AG09309 (cell line): ENCODE results near the gene TPRN.

Experiments used
- DNase-seq: peaks from one replicate; pipeline ENCODE4 v3.0.0-alpha.2; 2010; ENCODE audit warnings: low read depth
- H3K4me3 ChIP-seq: 2 replicates; pipeline ENCODE4 v1.5.1; 2011; ENCODE audit warnings: mild to moderate bottlenecking, low read depth, low read length, moderate library complexity; ENCODE audit not compliant: control insufficient read depth
- TF ChIP-seq, protein P1 (sequence below): IDR thresholded peaks from 2 replicates; pipeline ENCODE4 v1.5.1; 2011; ENCODE audit warnings: mild to moderate bottlenecking, low read depth, low read length, inconsistent platforms; ENCODE audit not compliant: insufficient read depth, control insufficient read depth; ENCODE audit errors: missing control alignments

Gene TPRN

DNA sequence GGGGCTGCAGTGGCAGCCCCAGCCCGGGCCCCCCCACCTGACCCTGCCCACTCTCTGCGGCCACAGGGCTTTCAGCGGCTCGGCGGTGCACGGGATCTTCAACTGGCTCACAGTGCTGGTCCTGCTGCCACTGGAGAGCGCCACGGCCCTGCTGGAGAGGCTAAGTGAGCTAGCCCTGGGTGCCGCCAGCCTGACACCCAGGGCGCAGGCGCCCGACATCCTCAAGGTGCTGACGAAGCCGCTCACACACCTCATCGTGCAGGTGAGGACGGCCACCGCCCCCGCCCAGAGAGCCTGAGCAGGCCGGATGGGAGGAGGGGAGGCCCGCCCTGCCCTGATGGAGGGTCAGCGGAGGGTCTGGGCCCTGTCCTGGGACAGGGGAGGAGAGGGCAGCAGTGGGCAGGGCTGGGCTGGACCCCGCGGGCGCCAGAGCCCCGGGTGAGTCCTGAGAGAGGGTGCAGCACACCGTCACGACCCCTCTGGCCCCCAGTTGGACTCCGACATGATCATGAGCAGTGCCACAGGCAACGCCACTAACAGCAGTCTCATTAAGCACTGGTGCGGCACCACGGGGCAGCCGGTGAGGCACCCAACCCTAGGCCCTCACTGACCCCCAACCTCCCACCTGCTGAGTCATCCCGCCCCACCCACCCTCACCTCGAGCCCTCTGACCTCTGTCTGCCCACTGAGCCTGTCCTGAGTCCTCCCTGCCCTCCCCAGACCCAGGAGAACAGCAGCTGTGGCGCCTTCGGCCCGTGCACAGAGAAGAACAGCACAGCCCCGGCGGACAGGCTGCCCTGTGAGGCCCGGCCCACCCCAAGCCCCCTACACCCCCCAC, 32.8 kb upstream of the TPRN start:
- no peak for DNase-seq
- TF ChIP-seq, protein P1, sequence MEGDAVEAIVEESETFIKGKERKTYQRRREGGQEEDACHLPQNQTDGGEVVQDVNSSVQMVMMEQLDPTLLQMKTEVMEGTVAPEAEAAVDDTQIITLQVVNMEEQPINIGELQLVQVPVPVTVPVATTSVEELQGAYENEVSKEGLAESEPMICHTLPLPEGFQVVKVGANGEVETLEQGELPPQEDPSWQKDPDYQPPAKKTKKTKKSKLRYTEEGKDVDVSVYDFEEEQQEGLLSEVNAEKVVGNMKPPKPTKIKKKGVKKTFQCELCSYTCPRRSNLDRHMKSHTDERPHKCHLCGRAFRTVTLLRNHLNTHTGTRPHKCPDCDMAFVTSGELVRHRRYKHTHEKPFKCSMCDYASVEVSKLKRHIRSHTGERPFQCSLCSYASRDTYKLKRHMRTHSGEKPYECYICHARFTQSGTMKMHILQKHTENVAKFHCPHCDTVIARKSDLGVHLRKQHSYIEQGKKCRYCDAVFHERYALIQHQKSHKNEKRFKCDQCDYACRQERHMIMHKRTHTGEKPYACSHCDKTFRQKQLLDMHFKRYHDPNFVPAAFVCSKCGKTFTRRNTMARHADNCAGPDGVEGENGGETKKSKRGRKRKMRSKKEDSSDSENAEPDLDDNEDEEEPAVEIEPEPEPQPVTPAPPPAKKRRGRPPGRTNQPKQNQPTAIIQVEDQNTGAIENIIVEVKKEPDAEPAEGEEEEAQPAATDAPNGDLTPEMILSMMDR: no peak
- no peak overlapping the region for H3K4me3 ChIP-seq

DNA sequence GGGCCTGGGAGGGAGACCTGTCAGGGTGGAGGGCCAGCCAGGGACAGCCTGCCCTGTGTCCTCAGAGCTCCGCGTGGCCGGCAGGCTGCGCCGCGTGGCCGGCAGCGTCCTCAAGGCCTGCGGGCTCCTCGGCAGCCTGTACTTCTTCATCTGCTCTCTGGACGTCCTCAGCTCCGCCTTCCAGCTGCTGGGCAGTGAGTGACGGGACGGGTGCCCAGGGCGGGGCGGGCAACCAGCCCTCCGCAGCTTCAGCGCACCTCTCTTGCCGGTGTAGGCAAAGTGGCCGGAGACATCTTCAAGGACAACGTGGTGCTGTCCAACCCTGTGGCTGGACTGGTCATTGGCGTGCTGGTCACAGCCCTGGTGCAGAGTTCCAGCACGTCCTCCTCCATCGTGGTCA, 32.0 kb upstream of the TPRN start:
- DNase-seq: no peak
- no peak overlapping the region for H3K4me3 ChIP-seq
- TF ChIP-seq, protein P1: no peak

DNA sequence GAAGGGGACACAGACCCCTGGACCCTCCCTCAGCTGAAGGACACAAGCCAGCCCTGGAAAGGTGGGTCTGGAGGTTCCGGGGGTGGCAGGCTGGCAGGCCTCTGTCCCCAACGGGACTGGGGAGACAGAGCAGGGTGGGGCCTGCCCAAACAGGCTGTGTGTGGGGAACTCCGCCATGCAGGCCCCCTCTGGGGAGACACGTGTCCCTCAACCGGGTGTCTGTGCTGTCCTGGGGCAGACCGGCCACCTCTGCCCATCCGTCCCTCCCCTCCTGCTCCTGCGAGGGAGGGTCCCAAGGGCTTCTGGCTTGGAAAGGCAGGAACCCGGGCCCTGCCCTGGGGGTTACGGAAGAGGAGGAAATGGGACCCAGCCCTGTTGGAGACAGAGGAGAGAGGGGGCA, 31.6 kb upstream of the TPRN start:
- no peak overlapping the region for H3K4me3 ChIP-seq
- TF ChIP-seq, protein P1: no peak

DNA sequence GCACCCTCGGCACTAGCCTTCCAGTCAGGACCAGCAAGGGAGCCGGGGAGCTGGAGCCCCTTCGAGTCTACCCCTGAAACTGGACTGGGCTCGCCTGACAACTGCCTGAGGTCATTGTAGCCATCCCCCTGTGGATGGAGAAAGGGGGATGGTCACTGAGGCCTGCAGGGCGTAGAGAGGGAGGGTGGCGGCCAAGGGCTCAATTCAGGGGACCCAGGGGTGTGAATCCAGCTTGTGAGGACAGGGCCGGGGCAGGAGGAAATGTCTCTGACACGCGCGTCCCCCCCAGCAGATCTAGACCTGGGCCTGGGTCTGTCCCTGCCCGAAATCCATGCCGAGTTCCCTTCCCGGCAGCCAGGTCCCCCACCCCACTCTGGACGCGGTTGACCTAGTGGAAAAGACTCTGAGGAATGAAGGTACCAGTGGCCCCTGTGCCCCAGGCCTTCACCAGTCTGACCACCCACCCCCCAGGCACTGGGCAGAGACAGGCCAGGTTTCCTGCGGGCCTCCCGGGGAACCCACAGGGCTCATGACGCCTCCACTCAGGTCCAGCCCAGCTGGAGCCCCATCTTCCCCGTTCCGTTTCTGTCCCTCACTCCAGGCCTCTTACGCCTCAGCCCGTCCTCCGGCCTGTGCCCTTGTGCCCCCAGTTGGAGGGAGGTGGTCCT, 31.0 kb upstream of the TPRN start:
- DNase-seq: no peak
- TF ChIP-seq, protein P1: no peak
- no peak overlapping the region for H3K4me3 ChIP-seq

More for the DNA sequence above, 31.6 kb upstream of the TPRN start:
- no peak for DNase-seq

DNA sequence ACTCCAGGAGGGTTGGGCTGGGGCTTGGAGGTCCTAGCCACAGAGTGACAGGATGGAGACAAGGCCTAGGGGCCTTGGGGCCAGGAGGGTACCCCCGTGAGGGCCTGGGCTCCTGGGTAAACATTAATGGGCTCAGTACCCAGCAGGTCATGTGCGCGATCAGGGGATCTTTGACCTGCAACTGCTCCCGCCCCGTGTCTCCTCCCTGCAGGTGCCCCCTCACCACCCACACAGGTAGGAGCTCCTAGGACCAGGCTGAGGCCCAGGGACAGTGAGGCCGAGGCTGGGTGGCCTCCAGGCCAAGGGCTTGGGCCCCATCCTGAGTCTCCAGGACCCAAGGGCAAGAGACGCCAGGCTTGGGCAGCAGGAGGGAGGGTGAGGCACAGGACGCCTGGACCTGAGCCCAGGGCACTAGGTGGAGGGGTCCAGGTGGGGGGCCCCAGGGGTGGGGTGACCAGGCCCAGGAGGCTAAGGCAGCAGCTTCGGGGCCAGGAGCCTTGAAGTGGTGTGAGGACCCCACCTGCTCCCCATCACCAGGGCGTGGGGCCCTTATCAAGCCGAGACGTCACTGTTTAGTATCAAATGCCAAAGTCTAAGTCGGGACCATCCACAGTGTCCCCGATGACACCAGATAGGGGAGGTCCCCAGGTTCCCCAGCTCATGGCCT, 30.3 kb upstream of the TPRN start, which contains the start of gene SLC34A3:
SLC34A3 (plus strand) TSS at position 197 of the 667 bp plus-strand sequence. CDS start 802 bp downstream, outside the sequence.
- no peak for DNase-seq
- TF ChIP-seq, protein P1: no peak
- no peak within 1 kb of the TSS for H3K4me3 ChIP-seq

DNA sequence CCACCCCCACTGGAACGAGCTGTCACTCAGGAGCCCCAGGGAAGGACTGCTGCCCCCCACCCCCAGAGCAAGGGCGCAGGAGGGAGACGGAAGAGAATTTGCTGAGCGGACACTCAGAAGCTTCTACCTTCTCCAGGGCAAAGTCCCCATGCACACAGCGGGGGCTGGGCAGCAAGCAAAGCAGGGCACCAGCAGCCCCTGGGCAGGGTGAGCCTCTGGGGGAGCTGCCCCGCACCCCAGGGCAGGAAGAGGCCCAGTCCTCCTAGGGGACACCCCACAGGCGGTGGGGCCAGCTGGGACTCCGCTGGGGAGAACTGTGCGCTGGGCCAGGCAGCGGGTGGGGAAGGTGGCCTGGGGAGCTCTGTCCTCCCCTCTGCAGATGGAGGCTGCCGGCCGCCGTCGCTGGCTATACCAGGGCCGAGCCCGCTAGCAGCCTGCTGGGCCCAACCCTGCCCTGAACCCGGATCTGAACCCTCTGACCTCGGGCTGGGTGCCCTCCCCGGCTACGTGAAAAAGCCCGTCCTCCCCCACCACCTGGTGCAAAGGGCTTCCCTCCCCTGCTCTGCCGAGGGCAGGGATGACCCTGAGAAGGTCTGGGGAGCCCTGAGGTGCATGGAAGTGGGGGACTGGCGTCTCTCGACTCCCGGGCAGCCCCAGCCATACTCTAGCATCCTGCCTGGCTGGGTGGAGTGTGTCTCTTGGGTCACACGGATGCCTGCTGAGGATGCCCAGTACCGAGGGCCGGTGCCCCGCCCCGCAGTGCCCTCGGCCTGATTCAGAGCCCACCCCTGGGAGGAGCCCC, 29.6 kb upstream of the TPRN start:
- no peak overlapping the region for H3K4me3 ChIP-seq
- no peak for DNase-seq
- TF ChIP-seq, protein P1: no peak
